H1 (cell line): Measurements from ENCODE around the gene KANSL1. TPM values are rescaled to one million over a fixed set of nuclear protein-coding genes. Genes with fewer than 3 reads are reported as not detected.

Source experiments
- CTBP2 ChIP-seq: IDR thresholded peaks from 2 replicates; pipeline ENCODE4 v1.7.0; 2011; ENCODE audit warnings: borderline replicate concordance, mild to moderate bottlenecking, moderate library complexity, mixed read lengths, low read length; ENCODE audit not compliant: insufficient read depth, insufficient read length
- SP4 ChIP-seq: IDR thresholded peaks from 2 replicates; pipeline ENCODE4 v1.6.1; 2012; ENCODE audit warnings: low read length, inconsistent platforms
- polyA plus RNA-seq, 7 experiments: library from polyadenylated mRNA; depleted of rRNA in 3 of 7; stranded (reverse) in 5 of 7; unstranded in 2 of 7; fragments of >200 nt in 5 of 7; fragments of 200-250 nt in 2 of 7; gene quantifications; 1 replicate in 5 of 7; 2 replicates in 1 of 7; 4 replicates in 1 of 7; pipeline versions ENCODE4 v1.2.1 to v1.2.3, GENCODE V29; 2011 to 2013; ENCODE audit warnings: missing spikeins in 2 of 7, mixed read lengths in 2 of 7
- total RNA-seq: library from RNA; stranded (reverse); fragmentation: NEBNext Ultra II Directional; extraction: Animal tissue kit (Norgen Biotek cat#: 25700); gene quantifications from 2 replicates; pipeline ENCODE4 v1.2.1, GENCODE V29; 2021

The KANSL1 gene
- total and polyA plus RNA-seq, 2 of the 8 experiments (the other 6 are each of a cell fraction or from before 2014, with no cell fraction given): 34.0 to 128 TPM

DNA sequence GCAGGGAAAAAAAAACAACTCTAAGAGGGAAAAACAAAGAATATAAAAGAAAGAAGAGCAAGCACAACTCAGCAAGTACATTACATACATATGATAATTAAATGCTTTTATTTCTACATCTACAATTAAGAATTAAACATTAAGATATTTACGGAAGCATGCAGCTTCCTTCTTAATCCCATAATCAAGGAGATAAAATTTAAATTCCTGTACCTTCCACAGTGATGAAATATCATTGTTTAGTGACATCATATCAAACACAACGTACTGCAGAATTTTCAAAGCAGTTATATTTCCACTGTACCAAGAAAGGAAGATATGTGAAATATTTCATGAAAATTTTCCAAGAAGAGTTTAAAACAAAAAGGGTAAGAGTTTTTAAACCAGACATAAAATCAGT is 26.0 kb downstream of the KANSL1 start (continued):
- TF ChIP-seq CTBP2: no peak
- TF ChIP-seq SP4: no peak
